Activated T-cell treated with anti-CD3 and anti-CD28 coated beads, Interleukin-2, amount 50 U/mL, for 4 hours (primary cell): Measurements from ENCODE around the gene SLFN5. TPM values are rescaled to one million over a fixed set of nuclear protein-coding genes. Genes with fewer than 3 reads are reported as not detected.
"Not testable (repeated sequence)": the region's sequence is repeated elsewhere in the genome, so short reads cannot be mapped to it uniquely, and the experiment has no call there.

Experiments used
- ATAC-seq, 2 donors: fragments of 200-7000 bp; cut with Tn5 transposase; one replicate each; pipeline ENCODE4 v1.10.0; 2021
- DNase-seq: peaks from one replicate; pipeline ENCODE4 v3.0.0-alpha.2; 2020
- H3K27me3 Mint-ChIP-seq: one replicate; pipeline ENCODE4 v1.8.0; 2021; ENCODE audit warnings: low read depth, mixed read lengths
- H3K36me3 Mint-ChIP-seq: one replicate; pipeline ENCODE4 v1.8.0; 2022; ENCODE audit warnings: mixed read lengths; ENCODE audit not compliant: insufficient read depth
- H3K4me1 Mint-ChIP-seq: one replicate; pipeline ENCODE4 v1.8.0; 2021; ENCODE audit warnings: low read depth, mixed read lengths
- H3K4me3 Mint-ChIP-seq: one replicate; pipeline ENCODE4 v1.8.0; 2021; ENCODE audit warnings: mild to moderate bottlenecking, moderate library complexity, mixed read lengths
- H3K9me3 Mint-ChIP-seq: one replicate; pipeline ENCODE4 v1.8.0; 2021; ENCODE audit warnings: mixed read lengths
- total RNA-seq, 3 donors: library from RNA; stranded (reverse); gene quantifications; one replicate each; pipeline ENCODE4 v1.2.1, GENCODE V29; 2021

Gene SLFN5
- total RNA-seq, 3 donors from 2014 or later, result 5.2 to 16.2 (median 8.0) TPM

DNA sequence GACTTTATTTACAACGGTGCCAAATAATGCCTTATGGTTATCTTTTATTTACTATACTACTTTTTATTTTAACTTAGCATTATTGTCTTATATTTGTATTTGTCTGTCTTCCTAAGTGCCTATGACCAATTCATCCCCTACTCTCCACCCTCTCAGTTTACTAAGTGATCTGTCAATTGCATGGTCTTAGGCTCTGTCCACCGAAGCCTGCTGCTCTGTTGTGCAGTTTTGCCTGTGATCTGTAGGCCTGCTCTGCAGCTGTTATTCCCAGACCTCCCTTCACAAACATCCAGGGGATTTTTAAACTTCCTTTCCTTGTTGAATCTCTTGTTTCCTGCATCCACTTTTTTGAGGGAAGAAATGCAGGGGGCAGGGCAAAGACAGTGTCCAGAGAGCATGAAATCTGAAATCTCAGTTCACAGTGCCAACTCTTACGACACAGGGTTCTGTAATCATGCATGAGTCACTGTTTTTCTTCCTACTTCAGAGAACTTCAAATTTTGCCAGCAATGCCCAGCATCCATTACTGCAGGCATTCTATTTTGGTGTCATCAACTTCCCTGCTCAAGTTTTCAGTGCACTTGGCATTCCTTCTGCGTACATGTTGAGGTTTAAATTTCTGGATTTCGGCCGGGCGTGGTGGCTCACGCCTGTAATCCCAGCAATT lies 11.4 kb downstream of the SLFN5 start:
- peaks cover 53% of the 10 kb centered on the region for H3K36me3 Mint-ChIP-seq
- H3K4me1 Mint-ChIP-seq, result peaks cover 88% of the 10 kb centered on the region
- DNase-seq (no peak), ATAC-seq (peak in 1 of 2 donors; percentile 45)
- no peaks in the 10 kb centered on the region for H3K27me3 Mint-ChIP-seq
- H3K4me3 Mint-ChIP-seq, result no peak overlapping the region
- no peaks in the 10 kb centered on the region for H3K9me3 Mint-ChIP-seq

DNA sequence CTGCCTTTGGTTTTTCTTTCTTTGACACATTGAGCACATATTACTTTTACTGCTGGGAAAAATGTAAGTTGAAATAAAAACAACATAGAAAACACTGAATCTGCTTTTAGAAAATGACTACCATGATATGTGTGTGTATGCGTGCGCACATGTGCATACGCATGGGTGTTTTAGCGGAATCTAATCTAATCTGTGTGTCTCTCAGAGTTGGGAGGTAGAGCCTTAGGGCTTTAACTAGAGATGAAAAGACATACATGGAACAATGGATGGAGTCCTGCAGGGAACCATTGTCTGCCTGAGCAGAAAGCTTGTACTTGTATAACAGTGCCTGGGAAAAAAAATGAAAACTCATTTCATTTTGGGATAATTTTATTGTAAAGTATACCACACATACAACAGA lies 12.4 kb downstream of the SLFN5 start:
- ATAC-seq (no peak), DNase-seq (no peak)

DNA sequence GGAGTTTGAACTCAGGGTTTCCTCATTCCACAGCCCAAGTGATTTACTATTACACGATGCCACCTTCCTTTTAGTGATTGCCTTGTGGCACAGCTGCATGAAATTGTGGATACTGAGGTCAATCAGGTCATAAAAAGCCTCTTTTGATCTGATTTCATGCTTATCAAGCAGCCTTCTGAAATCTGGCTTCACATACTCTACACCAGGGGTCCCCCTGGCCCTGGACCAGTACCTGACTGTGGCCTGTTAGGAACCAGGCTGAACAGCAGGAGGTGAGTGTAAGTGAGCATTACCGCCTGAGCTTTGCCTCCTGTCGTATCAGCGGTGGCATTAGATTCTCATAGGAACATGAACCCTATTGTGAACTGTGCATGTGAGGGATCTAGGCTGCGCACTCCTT lies 13.8 kb downstream of the SLFN5 start:
- peaks cover 49% of the 10 kb centered on the region for H3K36me3 Mint-ChIP-seq

More for the DNA sequence above, 12.4 kb downstream of the SLFN5 start:
- Mint-ChIP-seq H3K27me3 (no peaks in the 10 kb centered on the region), H3K4me3 (no peak overlapping the region), H3K9me3 (no peaks in the 10 kb centered on the region), H3K4me1 (peaks cover 89% of the 10 kb centered on the region), H3K36me3 (peaks cover 54% of the 10 kb centered on the region)

DNA sequence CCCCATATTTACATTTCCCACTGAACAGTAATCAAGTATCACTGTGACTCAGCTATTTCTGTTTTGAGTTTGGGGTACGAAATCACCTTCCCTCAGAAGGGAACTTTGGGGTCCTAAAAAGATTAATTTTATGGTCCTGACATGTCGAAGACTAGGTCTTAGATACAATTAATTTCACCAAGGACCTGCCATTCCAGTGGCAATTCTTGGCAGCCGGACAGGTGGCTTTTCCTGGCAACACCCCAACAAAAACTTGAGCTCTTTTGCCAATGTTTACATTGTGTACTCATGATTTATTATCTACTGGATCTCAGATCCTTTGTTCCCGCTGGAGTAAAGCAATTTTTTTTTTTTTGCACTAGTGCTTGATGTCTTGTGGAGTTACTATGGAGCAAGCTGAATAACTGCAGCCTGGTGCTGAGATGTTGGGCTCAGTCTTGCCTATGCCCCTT lies 14.4 kb downstream of the SLFN5 start:
- peaks cover 47% of the 10 kb centered on the region for H3K36me3 Mint-ChIP-seq
- H3K4me3 Mint-ChIP-seq, result no peak overlapping the region
- DNase-seq (no peak), ATAC-seq (peak in 1 of 2 donors; percentile 23)
- H3K9me3 Mint-ChIP-seq, result no peaks in the 10 kb centered on the region
- H3K4me1 Mint-ChIP-seq, result peaks cover 76% of the 10 kb centered on the region
- H3K27me3 Mint-ChIP-seq, result no peaks in the 10 kb centered on the region

More for the DNA sequence above, 13.8 kb downstream of the SLFN5 start:
- no peaks in the 10 kb centered on the region for H3K9me3 Mint-ChIP-seq
- no peaks in the 10 kb centered on the region for H3K27me3 Mint-ChIP-seq
- peak in 1 of 2 donors; percentile 51 for ATAC-seq
- DNase-seq, result no peak
- H3K4me3 Mint-ChIP-seq, result no peak overlapping the region
- peaks cover 81% of the 10 kb centered on the region for H3K4me1 Mint-ChIP-seq

DNA sequence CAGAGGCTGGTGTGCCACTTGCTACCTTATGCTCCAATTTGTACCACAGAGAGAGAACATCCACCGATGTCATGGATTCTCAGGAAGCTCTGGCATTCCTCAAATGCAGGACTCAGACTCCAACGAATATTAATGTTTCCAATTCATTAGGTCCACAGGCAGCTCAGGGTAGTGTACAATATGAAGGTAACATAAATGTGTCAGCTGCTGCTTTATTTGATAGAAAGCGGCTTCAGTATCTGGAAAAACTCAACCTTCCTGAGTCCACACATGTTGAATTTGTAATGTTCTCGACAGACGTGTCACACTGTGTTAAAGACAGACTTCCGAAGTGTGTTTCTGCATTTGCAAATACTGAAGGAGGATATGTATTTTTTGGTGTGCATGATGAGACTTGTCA lies 16.1 kb downstream of the SLFN5 start:
- ATAC-seq (no peak), DNase-seq (no peak)
- no peaks in the 10 kb centered on the region for H3K27me3 Mint-ChIP-seq
- no peaks in the 10 kb centered on the region for H3K9me3 Mint-ChIP-seq
- H3K36me3 Mint-ChIP-seq, result peaks cover 52% of the 10 kb centered on the region
- H3K4me3 Mint-ChIP-seq, result no peak overlapping the region
- peaks cover 68% of the 10 kb centered on the region for H3K4me1 Mint-ChIP-seq

DNA sequence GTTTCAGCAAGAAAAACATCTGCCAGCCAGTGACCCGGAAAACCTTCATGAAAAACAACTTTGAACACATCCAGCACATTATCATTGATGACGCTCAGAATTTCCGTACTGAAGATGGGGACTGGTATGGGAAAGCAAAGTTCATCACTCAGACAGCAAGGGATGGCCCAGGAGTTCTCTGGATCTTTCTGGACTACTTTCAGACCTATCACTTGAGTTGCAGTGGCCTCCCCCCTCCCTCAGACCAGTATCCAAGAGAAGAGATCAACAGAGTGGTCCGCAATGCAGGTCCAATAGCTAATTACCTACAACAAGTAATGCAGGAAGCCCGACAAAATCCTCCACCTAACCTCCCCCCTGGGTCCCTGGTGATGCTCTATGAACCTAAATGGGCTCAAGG lies 22.2 kb downstream of the SLFN5 start:
- Mint-ChIP-seq H3K36me3 (peaks cover 45% of the 10 kb centered on the region), H3K27me3 (no peaks in the 10 kb centered on the region)
- no peak for ATAC-seq

DNA sequence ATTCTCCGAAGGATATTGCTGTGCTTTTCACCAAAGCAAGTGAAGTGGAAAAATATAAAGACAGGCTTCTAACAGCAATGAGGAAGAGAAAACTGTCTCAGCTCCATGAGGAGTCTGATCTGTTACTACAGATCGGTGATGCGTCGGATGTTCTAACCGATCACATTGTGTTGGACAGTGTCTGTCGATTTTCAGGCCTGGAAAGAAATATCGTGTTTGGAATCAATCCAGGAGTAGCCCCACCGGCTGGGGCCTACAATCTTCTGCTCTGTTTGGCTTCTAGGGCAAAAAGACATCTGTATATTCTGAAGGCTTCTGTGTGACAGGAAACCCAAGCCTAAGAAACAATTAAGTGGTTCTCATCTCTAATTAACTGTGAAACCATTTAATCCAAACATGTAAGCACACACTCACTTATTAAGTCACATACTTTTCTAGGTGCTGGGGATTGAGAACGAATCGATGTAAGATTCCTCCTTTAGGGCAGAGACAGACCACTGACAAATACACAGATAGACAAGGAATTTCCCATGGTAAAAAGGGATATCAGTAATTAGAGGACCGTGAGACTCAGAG lies 22.8 kb downstream of the SLFN5 start:
- Mint-ChIP-seq H3K36me3 (peaks cover 43% of the 10 kb centered on the region), H3K4me1 (peaks cover 63% of the 10 kb centered on the region), H3K27me3 (no peaks in the 10 kb centered on the region), H3K9me3 (no peaks in the 10 kb centered on the region), H3K4me3 (no peak overlapping the region)
- DNase-seq (no peak), ATAC-seq (no peak)

More for the DNA sequence above, 22.2 kb downstream of the SLFN5 start:
- no peak for DNase-seq
- Mint-ChIP-seq H3K4me1 (peaks cover 62% of the 10 kb centered on the region), H3K4me3 (no peak overlapping the region), H3K9me3 (no peaks in the 10 kb centered on the region)

DNA sequence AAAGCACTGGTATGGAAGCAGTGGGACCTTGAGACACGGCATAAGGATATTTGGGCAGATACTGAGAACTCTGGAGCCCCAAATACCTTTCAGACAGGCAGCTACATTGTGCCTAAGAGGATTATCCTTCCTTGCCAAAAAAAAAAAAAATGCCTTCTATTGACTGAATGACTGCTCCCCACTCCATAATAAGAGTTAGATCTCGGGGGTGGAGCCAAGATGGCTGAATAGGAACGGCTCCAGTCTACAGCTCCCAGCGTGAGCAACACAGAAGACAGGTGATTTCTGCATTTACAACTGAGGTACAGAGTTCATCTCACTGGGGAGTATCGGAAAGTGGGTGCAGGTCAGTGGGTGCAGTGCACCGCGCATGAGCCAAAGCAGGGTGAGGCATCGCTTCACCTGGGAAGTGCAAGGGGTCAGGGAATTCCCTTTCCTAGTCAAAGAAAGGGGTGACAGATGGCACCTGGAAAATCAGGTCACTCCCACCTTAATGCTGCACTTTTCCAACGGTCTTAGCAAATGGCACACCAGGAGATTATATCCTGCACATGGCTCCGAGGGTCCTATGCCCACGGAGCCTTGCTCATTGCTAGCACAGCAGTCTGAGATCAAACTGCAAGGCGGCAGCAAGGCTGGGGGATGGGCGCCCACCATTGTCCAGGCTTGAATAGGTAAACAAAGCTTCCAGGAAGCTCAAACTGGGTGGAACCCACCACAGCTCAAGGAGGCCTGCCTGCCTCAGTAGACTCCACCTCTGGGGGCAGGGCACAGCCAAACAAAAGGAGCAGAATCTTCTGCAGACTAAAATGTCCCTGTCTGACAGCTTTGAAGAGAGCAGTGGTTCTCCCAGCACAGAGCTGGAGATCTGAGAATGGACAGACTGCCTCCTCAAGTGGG lies 31.5 kb downstream of the SLFN5 start:
- H3K4me1 Mint-ChIP-seq, result peaks cover 59% of the 10 kb centered on the region
- not testable (repeated sequence) for DNase-seq, H3K27me3 Mint-ChIP-seq, ATAC-seq
- H3K4me3 Mint-ChIP-seq, result peak overlapping the region; percentile 27
- peaks cover 12% of the 10 kb centered on the region for H3K9me3 Mint-ChIP-seq
- peaks cover 12% of the 10 kb centered on the region for H3K36me3 Mint-ChIP-seq

DNA sequence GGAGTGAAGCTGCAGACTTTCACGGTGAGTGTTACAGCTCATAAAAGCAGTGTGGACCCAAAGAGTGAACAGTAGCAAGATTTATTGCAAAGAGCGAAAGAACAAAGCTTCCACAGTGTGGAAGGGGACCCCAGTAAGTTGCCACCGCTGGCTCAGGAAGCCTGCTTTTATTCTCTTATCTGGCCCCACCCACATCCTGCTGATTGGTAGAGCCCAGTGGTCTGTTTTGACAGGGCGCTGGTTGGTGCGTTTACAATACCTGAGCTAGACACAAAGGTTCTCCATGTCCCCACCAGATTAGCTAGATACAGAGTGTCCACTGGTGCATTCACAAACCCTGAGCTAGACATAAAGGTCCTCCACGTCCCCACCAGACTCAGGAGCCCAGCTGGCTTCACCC lies 35.6 kb downstream of the SLFN5 start:
- not testable (repeated sequence) for H3K36me3 Mint-ChIP-seq, H3K27me3 Mint-ChIP-seq, ATAC-seq, DNase-seq, H3K4me3 Mint-ChIP-seq
- H3K9me3 Mint-ChIP-seq, result peaks cover 12% of the 10 kb centered on the region
- peaks cover 38% of the 10 kb centered on the region for H3K4me1 Mint-ChIP-seq

DNA sequence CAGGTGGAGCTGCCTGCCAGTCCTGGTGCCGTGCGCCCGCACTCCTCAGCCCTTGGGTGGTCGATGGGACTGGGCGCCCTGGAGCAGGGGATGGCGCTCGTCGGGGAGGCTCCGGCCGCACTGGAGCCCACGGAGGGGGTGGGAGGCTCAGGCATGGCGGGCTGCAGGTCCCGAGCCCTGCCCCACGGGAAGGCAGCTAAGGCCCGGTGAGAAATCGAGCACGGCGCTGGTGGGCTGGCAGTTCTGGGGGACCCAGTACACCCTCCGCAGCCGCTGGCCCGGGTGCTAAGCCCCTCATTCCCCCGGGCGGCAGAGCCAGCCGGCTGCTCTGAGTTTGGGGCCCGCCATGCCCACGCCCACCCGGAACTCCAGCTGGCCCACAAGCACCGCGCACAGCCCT lies 36.0 kb downstream of the SLFN5 start:
- peaks cover 34% of the 10 kb centered on the region for H3K4me1 Mint-ChIP-seq
- H3K27me3 Mint-ChIP-seq, H3K4me3 Mint-ChIP-seq, DNase-seq, H3K36me3 Mint-ChIP-seq, ATAC-seq: not testable (repeated sequence)
- peaks cover 12% of the 10 kb centered on the region for H3K9me3 Mint-ChIP-seq

DNA sequence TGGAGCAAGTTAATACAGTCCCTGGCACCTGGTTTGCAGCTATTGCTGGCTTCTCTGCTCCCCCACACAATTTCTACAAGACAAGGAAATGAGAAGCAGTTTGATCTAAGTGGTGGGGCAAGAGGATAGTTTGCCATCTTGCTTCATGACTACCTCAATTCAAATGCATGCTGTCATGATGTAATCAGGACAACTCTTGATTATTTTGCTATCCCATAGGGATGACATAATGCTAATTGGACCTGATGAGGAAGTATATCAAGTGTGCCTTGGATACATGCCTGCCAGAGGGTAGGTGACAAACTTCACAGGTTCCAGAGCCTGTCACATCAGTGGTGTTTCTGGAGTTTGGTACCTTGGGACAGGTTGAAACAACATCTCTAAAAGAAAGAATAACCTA lies 40.9 kb downstream of the SLFN5 start:
- DNase-seq (no peak), ATAC-seq (no peak)
- Mint-ChIP-seq H3K4me3 (no peak overlapping the region), H3K9me3 (peaks cover 1% of the 10 kb centered on the region), H3K4me1 (peaks cover 25% of the 10 kb centered on the region), H3K36me3 (no peaks in the 10 kb centered on the region), H3K27me3 (no peaks in the 10 kb centered on the region)

DNA sequence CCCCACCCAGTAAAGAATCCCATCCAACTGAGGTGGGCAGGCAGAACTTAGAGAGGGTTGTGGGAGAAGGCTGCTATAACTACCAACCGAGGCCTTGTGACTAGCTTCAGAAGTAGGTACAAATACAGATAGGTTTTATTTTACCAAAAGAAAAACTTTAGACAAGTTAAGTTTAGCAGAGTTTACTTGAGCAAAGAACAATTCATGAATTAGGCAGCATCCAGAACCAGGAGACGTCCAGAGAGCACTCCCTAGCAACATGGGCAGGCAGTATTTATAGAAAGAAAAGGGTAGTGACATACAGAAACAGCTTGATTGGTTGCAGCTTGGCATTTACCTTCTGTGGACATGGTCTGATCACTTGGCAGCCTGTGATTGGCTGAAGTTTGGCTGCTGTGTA lies 42.1 kb downstream of the SLFN5 start:
- Mint-ChIP-seq H3K36me3 (no peaks in the 10 kb centered on the region), H3K9me3 (peaks cover 7% of the 10 kb centered on the region), H3K4me1 (peaks cover 37% of the 10 kb centered on the region), H3K27me3 (no peaks in the 10 kb centered on the region), H3K4me3 (no peak overlapping the region)
- DNase-seq, result no peak
- ATAC-seq, result no peak

DNA sequence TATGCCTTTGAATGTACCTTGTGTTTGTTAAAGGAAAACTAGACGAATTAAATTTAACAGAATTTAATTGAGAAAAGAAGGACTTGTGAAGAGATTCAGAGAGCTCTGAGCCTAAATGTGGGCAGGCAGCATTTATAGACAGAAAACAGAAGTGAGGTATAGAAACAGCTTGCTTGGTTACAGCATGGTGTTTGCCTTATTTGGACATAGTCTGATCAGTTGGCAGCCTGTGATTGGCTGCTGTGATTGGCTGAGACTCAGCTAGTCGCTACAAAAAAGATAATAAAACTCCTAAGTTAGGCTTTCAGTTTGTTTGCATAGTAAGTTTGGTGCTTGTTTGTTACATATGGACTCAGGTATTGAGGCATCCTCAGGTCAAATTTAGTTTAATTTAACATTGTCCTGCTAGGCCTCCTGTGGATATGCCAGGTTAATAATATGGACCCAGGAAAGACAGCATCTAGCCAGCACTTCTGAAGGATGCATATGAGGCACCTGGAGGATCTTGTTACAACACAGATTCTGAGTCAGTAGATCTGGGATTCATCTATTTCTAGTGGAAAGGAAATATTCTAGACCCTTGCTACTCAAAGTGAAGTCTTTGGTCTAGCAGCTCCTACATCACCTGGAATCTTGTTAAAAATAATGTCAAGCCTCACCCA lies 43.4 kb downstream of the SLFN5 start:
- no peak overlapping the region for H3K4me3 Mint-ChIP-seq
- DNase-seq, result no peak

DNA sequence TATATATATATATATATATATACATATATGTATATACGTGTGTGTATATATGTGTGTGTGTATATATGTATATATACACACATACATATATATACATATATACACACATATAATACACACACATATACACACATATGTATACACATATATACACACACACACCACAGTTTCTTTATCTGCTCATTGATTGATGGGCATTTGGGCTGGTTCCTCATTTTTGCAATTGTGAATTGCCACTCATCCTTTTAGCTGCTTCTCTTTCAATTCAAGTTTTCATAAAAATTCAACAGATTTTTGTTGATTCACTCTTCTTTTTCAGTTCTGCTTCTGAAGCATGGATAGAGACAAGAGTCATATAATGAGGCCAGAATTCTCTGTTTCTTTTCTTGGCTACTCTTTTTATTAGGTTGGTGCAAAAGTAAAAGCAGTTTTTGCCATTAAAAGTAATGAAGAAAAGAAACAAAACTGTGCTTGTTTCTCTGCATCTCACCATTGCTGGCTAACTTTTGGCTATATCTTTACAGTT lies 44.5 kb downstream of the SLFN5 start:
- Mint-ChIP-seq H3K4me3 (no peak overlapping the region), H3K27me3 (no peaks in the 10 kb centered on the region), H3K36me3 (no peaks in the 10 kb centered on the region), H3K4me1 (peaks cover 41% of the 10 kb centered on the region), H3K9me3 (peaks cover 7% of the 10 kb centered on the region)
- ATAC-seq (no peak), DNase-seq (no peak)

More for the DNA sequence above, 43.4 kb downstream of the SLFN5 start:
- Mint-ChIP-seq H3K4me1 (peaks cover 40% of the 10 kb centered on the region), H3K36me3 (no peaks in the 10 kb centered on the region), H3K27me3 (no peaks in the 10 kb centered on the region), H3K9me3 (peaks cover 7% of the 10 kb centered on the region)
- peak; percentile 78 to 86 for ATAC-seq
